ENCODE results near the gene SPEM2.

SPEM2 gene

DNA sequence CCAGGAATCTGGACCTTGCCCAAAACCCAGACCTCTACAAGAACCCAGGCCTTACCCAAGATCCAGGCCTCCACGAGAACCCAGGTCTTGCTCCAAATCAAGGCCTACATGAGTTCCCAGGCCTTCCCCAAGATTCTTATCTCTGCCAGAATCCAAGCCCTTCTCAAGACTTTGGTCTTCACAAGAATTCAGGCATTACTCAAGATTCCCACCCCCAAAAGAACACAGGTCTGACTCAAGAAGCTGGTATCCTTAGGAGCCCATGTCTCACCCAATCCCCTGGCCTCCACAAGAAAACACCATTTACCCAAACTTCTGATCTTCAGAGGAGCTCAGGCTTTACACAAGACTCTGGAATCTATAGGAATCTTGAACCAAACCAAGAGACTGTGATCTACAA is 5.8 kb downstream of the SPEM2 start:
- H3K4me3 ChIP-seq (ENCODE audit: low read depth, low read length), result no peak overlapping the region
- no peak overlapping the region for H4K12ac ChIP-seq (ENCODE audit: low read depth, low read length)
- no peak overlapping the region for H3K9ac ChIP-seq (ENCODE audit: low read length)
- no peak overlapping the region for H2AK5ac ChIP-seq (ENCODE audit: low read length)
- H3K4ac ChIP-seq (ENCODE audit: low read depth, low read length), result no peak overlapping the region
- no peak overlapping the region for H4K91ac ChIP-seq (ENCODE audit: low read depth, low read length)
- no CpG with 5 or more reads among the region's 1 CpG for WGBS (ENCODE audit: extremely low coverage, insufficient coverage, insufficient read length)
- H3K4me1 ChIP-seq (ENCODE audit: control insufficient read depth in 1 of 2, insufficient read depth in 2 of 2, low read length in 2 of 2), result peaks cover 2% of the 10 kb centered on the region in 2 experiments
- no peak overlapping the region for H2AFZ ChIP-seq (ENCODE audit: insufficient read depth, low read length, poor library complexity)
- no peak overlapping the region for H3K27ac ChIP-seq (ENCODE audit: low read depth, low read length)
- H2BK12ac ChIP-seq (ENCODE audit: low read length), result no peak overlapping the region
- H3K36me3 ChIP-seq (ENCODE audit: control insufficient read depth in 1 of 2, insufficient read depth in 2 of 2, low read length in 2 of 2), result no peaks in the 10 kb centered on the region
- no peak overlapping the region for H3K18ac ChIP-seq (ENCODE audit: low read length)
- H2BK120ac ChIP-seq (ENCODE audit: insufficient read depth, low read length, poor library complexity), result no peak overlapping the region
- H3K14ac ChIP-seq (ENCODE audit: low read length), result no peak overlapping the region
- no peak overlapping the region for H2BK5ac ChIP-seq (ENCODE audit: low read depth, low read length, poor library complexity)
- DNase-seq, result no peak
- H3K4me2 ChIP-seq (ENCODE audit: low read length), result no peak overlapping the region
- peaks cover 3% of the 10 kb centered on the region for H3K9me3 ChIP-seq (ENCODE audit: insufficient read depth, low read depth, low read length)
- no peak overlapping the region for H3K23ac ChIP-seq (ENCODE audit: low read length)
- H3K79me2 ChIP-seq (ENCODE audit: control insufficient read depth, insufficient read depth, low read length, poor library complexity), result peaks cover 2% of the 10 kb centered on the region
- H4K8ac ChIP-seq (ENCODE audit: low read depth, low read length), result no peak overlapping the region
- no peaks in the 10 kb centered on the region for H3K27me3 ChIP-seq (ENCODE audit: insufficient read depth, low read length)
- peaks cover 6% of the 10 kb centered on the region for H3K79me1 ChIP-seq (ENCODE audit: low read length)

DNA sequence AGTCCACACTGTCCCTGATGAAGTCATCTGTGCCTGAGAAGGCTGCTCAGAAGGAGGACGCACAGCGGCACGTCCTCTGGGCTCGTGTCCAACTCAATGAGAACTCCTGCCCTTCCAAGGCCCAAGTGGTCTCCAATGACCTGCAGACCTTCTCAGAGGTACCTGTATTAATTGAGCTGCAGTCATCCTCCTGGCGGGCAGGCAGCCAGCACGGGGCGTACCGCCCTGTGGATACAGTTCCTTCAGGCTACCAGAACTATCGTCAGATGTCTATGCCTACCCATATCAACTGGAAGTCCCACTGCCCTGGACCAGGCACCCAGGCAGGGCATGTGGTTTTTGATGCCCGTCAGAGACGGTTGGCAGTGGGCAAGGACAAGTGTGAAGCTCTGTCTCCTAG is 6.9 kb downstream of the SPEM2 start:
- Histone ChIP-seq H3K79me2 (ENCODE audit: control insufficient read depth, insufficient read depth, low read length, poor library complexity) (peaks cover 2% of the 10 kb centered on the region), H3K9ac (ENCODE audit: low read length) (no peak overlapping the region), H3K27me3 (ENCODE audit: insufficient read depth, low read length) (no peaks in the 10 kb centered on the region), H3K36me3 (ENCODE audit: control insufficient read depth in 1 of 2, insufficient read depth in 2 of 2, low read length in 2 of 2) (no peaks in the 10 kb centered on the region), H3K4ac (ENCODE audit: low read depth, low read length) (no peak overlapping the region), H2BK5ac (ENCODE audit: low read depth, low read length, poor library complexity) (no peak overlapping the region), H3K27ac (ENCODE audit: low read depth, low read length) (no peak overlapping the region), H3K79me1 (ENCODE audit: low read length) (peaks cover 12% of the 10 kb centered on the region), H3K4me2 (ENCODE audit: low read length) (no peak overlapping the region), H3K4me3 (ENCODE audit: low read depth, low read length) (no peak overlapping the region), H3K4me1 (ENCODE audit: control insufficient read depth in 1 of 2, insufficient read depth in 2 of 2, low read length in 2 of 2) (peaks cover 8 to 10% of the 10 kb centered on the region in 2 experiments), H4K12ac (ENCODE audit: low read depth, low read length) (no peak overlapping the region), H4K91ac (ENCODE audit: low read depth, low read length) (no peak overlapping the region), H2BK120ac (ENCODE audit: insufficient read depth, low read length, poor library complexity) (no peak overlapping the region), H3K23ac (ENCODE audit: low read length) (no peak overlapping the region), H2AK5ac (ENCODE audit: low read length) (no peak overlapping the region), H2BK12ac (ENCODE audit: low read length) (no peak overlapping the region), H2AFZ (ENCODE audit: insufficient read depth, low read length, poor library complexity) (no peak overlapping the region), H3K18ac (ENCODE audit: low read length) (no peak overlapping the region), H3K9me3 (ENCODE audit: insufficient read depth, low read depth, low read length) (peaks cover 5% of the 10 kb centered on the region), H3K14ac (ENCODE audit: low read length) (no peak overlapping the region), H4K8ac (ENCODE audit: low read depth, low read length) (no peak overlapping the region)
- no CpG with 5 or more reads among the region's 11 CpGs for WGBS (ENCODE audit: extremely low coverage, insufficient coverage, insufficient read length)
- DNase-seq, result no peak

DNA sequence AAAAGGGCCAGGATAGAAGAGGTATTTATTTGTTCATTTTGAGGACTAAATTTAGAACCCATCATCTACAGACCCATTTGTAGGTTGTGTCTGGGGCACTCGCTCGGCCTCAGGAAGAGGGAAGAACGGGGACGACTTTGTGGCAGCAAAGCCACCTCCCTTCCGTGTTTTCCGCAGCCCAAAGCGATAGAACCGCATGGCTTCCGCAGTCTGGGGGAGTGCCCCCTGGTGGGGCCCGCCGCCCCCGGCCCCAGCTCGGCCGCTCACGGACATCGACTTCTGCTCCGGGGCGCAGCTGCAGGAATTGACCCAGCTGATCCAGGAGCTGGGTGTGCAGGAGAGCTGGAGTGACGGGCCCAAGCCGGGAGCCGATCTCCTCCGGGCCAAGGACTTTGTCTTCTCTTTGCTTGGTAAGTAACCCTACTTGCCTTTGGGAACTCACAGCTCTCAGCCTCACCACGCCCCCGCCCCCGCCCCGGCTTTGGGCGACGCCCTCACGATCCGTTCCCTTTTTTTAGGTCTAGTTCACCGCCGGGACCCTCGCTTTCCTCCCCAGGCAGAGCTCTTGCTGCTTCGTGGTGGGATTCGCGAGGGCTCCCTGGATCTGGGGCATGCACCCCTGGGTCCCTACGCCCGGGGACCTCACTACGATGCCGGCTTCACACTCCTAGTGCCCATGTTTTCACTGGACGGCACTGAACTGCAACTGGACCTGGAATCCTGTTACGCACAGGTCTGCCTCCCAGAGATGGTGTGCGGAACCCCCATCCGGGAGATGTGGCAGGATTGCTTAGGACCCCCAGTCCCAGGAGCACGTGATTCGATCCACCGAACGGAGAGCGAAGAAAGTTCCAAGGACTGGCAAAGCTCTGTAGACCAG is 10.5 kb downstream of the SPEM2 start:
- Histone ChIP-seq H2BK120ac (ENCODE audit: insufficient read depth, low read length, poor library complexity) (peak overlapping the region; percentile 57), H2BK12ac (ENCODE audit: low read length) (no peak overlapping the region), H2AFZ (ENCODE audit: insufficient read depth, low read length, poor library complexity) (peak overlapping the region; percentile 53), H3K4me1 (ENCODE audit: control insufficient read depth in 1 of 2, insufficient read depth in 2 of 2, low read length in 2 of 2) (peaks cover 25 to 33% of the 10 kb centered on the region in 2 experiments), H3K36me3 (ENCODE audit: control insufficient read depth in 1 of 2, insufficient read depth in 2 of 2, low read length in 2 of 2) (no peaks in the 10 kb centered on the region), H3K14ac (ENCODE audit: low read length) (peak overlapping the region; percentile 52), H3K27ac (ENCODE audit: low read depth, low read length) (peak overlapping the region; percentile 45), H3K18ac (ENCODE audit: low read length) (peak overlapping the region; percentile 55), H3K4ac (ENCODE audit: low read depth, low read length) (peak overlapping the region; percentile 27), H4K8ac (ENCODE audit: low read depth, low read length) (peak overlapping the region; percentile 74), H3K9ac (ENCODE audit: low read length) (peak overlapping the region; percentile 31), H3K79me1 (ENCODE audit: low read length) (peaks cover 18% of the 10 kb centered on the region), H3K27me3 (ENCODE audit: insufficient read depth, low read length) (peaks cover 18% of the 10 kb centered on the region), H3K79me2 (ENCODE audit: control insufficient read depth, insufficient read depth, low read length, poor library complexity) (peaks cover 4% of the 10 kb centered on the region), H3K4me2 (ENCODE audit: low read length) (peak overlapping the region; percentile 94), H4K91ac (ENCODE audit: low read depth, low read length) (peak overlapping the region; percentile 62), H3K4me3 (ENCODE audit: low read depth, low read length) (peak overlapping the region; percentile 53), H3K9me3 (ENCODE audit: insufficient read depth, low read depth, low read length) (peaks cover 5% of the 10 kb centered on the region), H2BK5ac (ENCODE audit: low read depth, low read length, poor library complexity) (peak overlapping the region; percentile 20), H3K23ac (ENCODE audit: low read length) (no peak overlapping the region), H2AK5ac (ENCODE audit: low read length) (peak overlapping the region; percentile 73), H4K12ac (ENCODE audit: low read depth, low read length) (peak overlapping the region; percentile 62)
- peak; percentile 35 to 59 for DNase-seq
- no CpG with 5 or more reads among the region's 49 CpGs for WGBS (ENCODE audit: extremely low coverage, insufficient coverage, insufficient read length)

DNA sequence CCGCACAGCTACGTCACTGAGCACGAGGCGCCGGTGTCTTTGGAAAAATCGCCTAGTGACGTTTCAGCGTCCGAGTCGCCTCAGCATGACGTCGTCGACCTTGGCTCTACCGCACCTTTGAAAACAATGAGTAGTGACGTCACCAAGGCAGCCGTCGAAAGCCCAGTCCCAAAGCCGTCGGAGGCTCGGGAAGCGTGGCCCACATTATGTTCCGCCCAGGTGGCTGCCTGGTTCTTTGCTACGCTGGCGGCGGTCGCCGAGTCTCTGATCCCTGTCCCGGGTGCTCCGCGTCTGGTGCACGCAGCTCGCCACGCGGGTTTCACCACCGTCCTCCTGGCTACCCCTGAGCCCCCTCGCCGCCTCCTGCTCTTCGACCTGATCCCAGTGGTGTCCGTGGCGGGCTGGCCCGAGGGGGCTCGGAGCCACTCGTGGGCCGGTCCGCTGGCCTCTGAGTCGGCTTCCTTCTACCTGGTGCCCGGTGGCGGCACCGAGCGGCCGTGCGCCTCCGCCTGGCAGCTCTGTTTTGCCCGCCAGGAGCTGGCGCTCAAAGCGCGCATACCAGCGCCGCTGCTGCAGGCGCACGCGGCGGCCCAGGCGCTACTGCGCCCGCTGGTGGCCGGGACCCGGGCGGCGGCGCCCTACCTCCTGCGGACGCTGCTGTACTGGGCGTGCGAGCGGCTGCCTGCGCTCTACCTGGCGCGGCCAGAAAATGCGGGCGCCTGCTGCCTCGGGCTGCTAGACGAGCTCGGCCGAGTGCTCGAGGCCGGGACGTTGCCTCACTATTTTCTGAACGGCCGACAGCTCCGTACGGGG is 11.3 kb downstream of the SPEM2 start:
- H3K4me2 ChIP-seq (ENCODE audit: low read length), result peak overlapping the region; percentile 94
- peak overlapping the region; percentile 68 for H2AFZ ChIP-seq (ENCODE audit: insufficient read depth, low read length, poor library complexity)
- H3K79me1 ChIP-seq (ENCODE audit: low read length), result peaks cover 18% of the 10 kb centered on the region
- H3K27me3 ChIP-seq (ENCODE audit: insufficient read depth, low read length), result peaks cover 18% of the 10 kb centered on the region
- H3K18ac ChIP-seq (ENCODE audit: low read length), result peak overlapping the region; percentile 31
- peaks cover 25 to 33% of the 10 kb centered on the region in 2 experiments for H3K4me1 ChIP-seq (ENCODE audit: control insufficient read depth in 1 of 2, insufficient read depth in 2 of 2, low read length in 2 of 2)
- peak overlapping the region; percentile 10 for H3K4ac ChIP-seq (ENCODE audit: low read depth, low read length)
- no peak overlapping the region for H3K23ac ChIP-seq (ENCODE audit: low read length)
- peak overlapping the region; percentile 50 for H2AK5ac ChIP-seq (ENCODE audit: low read length)
- H4K8ac ChIP-seq (ENCODE audit: low read depth, low read length), result peak overlapping the region; percentile 74
- no CpG with 5 or more reads among the region's 92 CpGs for WGBS (ENCODE audit: extremely low coverage, insufficient coverage, insufficient read length)
- peak overlapping the region; percentile 16 for H3K14ac ChIP-seq (ENCODE audit: low read length)
- H3K36me3 ChIP-seq (ENCODE audit: control insufficient read depth in 1 of 2, insufficient read depth in 2 of 2, low read length in 2 of 2), result no peaks in the 10 kb centered on the region
- peaks cover 4% of the 10 kb centered on the region for H3K79me2 ChIP-seq (ENCODE audit: control insufficient read depth, insufficient read depth, low read length, poor library complexity)
- H3K4me3 ChIP-seq (ENCODE audit: low read depth, low read length), result peak overlapping the region; percentile 53
- H2BK120ac ChIP-seq (ENCODE audit: insufficient read depth, low read length, poor library complexity), result peak overlapping the region; percentile 6
- H4K91ac ChIP-seq (ENCODE audit: low read depth, low read length), result peak overlapping the region; percentile 62
- peak overlapping the region; percentile 22 for H4K12ac ChIP-seq (ENCODE audit: low read depth, low read length)
- H3K9ac ChIP-seq (ENCODE audit: low read length), result no peak overlapping the region
- no peak overlapping the region for H2BK5ac ChIP-seq (ENCODE audit: low read depth, low read length, poor library complexity)
- H3K27ac ChIP-seq (ENCODE audit: low read depth, low read length), result no peak overlapping the region
- H3K9me3 ChIP-seq (ENCODE audit: insufficient read depth, low read depth, low read length), result peaks cover 5% of the 10 kb centered on the region
- H2BK12ac ChIP-seq (ENCODE audit: low read length), result no peak overlapping the region
- peak; percentile 97 for DNase-seq

Measured in trophoblast cell (in vitro differentiated cells and primary cell).